Astrocyte (in vitro differentiated cells and primary cell): Measurements from ENCODE around the gene CHRNB4. TPM values are rescaled to one million over a fixed set of nuclear protein-coding genes. Genes with fewer than 3 reads are reported as not detected.

ENCODE experiments used
- DNase-seq: peaks from one replicate; pipeline ENCODE4 v3.0.0-alpha.2; 2010; ENCODE audit warnings: low read depth
- FAIRE-seq: peaks from 2 replicates; lab custom pipeline; 2011; peaks lifted over from hg19 to GRCh38; lab: Jason Lieb, UNC
- H2AFZ ChIP-seq: 2 replicates; pipeline ENCODE4 v1.6.0; 2012; ENCODE audit warnings: low read depth, low read length, inconsistent platforms
- H3K27ac ChIP-seq: 2 replicates; pipeline ENCODE4 v1.5.1; 2011; ENCODE audit warnings: low read depth, low read length, inconsistent platforms
- H3K27me3 ChIP-seq: 2 replicates; pipeline ENCODE4 v1.6.0; 2011; ENCODE audit warnings: low read length, inconsistent platforms; ENCODE audit not compliant: insufficient read depth
- H3K36me3 ChIP-seq: 2 replicates; pipeline ENCODE4 v1.5.1; 2011; ENCODE audit warnings: low read length, inconsistent platforms; ENCODE audit not compliant: insufficient read depth
- H3K4me1 ChIP-seq: 2 replicates; pipeline ENCODE4 v1.5.1; 2011; ENCODE audit warnings: low read length, inconsistent platforms; ENCODE audit not compliant: insufficient read depth
- H3K4me2 ChIP-seq: 2 replicates; pipeline ENCODE4 v1.6.0; 2012; ENCODE audit warnings: low read length, inconsistent platforms
- H3K4me3 ChIP-seq: 2 replicates; pipeline ENCODE4 v1.5.1; 2011; ENCODE audit warnings: low read depth, mild to moderate bottlenecking, low read length, inconsistent platforms; ENCODE audit not compliant: insufficient read depth
- H3K79me2 ChIP-seq: 2 replicates; pipeline ENCODE4 v1.6.0; 2012; ENCODE audit warnings: mild to moderate bottlenecking, low read length, inconsistent platforms; ENCODE audit not compliant: insufficient read depth
- H3K9ac ChIP-seq: 2 replicates; pipeline ENCODE4 v1.6.0; 2012; ENCODE audit warnings: mild to moderate bottlenecking, low read length, inconsistent platforms
- H3K9me3 ChIP-seq: 2 replicates; pipeline ENCODE4 v1.5.1; 2012; ENCODE audit warnings: low read depth, mild to moderate bottlenecking, low read length, inconsistent platforms; ENCODE audit not compliant: insufficient read depth
- H4K20me1 ChIP-seq: 2 replicates; pipeline ENCODE4 v1.6.0; 2012; ENCODE audit warnings: low read length, inconsistent platforms; ENCODE audit not compliant: insufficient read depth
- H3K27ac Mint-ChIP-seq: one replicate; pipeline ENCODE4 v1.8.0; 2021; ENCODE audit warnings: mild to moderate bottlenecking, mixed read lengths; ENCODE audit not compliant: unreplicated experiment
- H3K27me3 Mint-ChIP-seq: one replicate; pipeline ENCODE4 v1.8.0; 2021; ENCODE audit warnings: low read depth, mixed read lengths; ENCODE audit not compliant: unreplicated experiment
- H3K36me3 Mint-ChIP-seq: one replicate; pipeline ENCODE4 v1.8.0; 2021; ENCODE audit warnings: low read depth, mixed read lengths; ENCODE audit not compliant: unreplicated experiment
- H3K4me1 Mint-ChIP-seq: one replicate; pipeline ENCODE4 v1.8.0; 2021; ENCODE audit warnings: low read depth, mixed read lengths; ENCODE audit not compliant: unreplicated experiment
- H3K4me3 Mint-ChIP-seq: one replicate; pipeline ENCODE4 v1.8.0; 2021; ENCODE audit warnings: mild to moderate bottlenecking, moderate library complexity, mixed read lengths; ENCODE audit not compliant: unreplicated experiment
- H3K9me3 Mint-ChIP-seq: one replicate; pipeline ENCODE4 v1.8.0; 2021; ENCODE audit warnings: mild to moderate bottlenecking, mixed read lengths; ENCODE audit not compliant: unreplicated experiment
- CTCF ChIP-seq: IDR thresholded peaks from 2 replicates; pipeline ENCODE4 v1.5.1; 2011; ENCODE audit warnings: low read depth, mild to moderate bottlenecking, inconsistent platforms, low read length, moderate library complexity; ENCODE audit not compliant: insufficient read depth
- EZH2 ChIP-seq: IDR thresholded peaks from 2 replicates; pipeline ENCODE4 v1.6.1; 2012; ENCODE audit warnings: mild to moderate bottlenecking, low read length, inconsistent platforms; ENCODE audit not compliant: insufficient read depth
- total RNA-seq: library from RNA; stranded (reverse); gene quantifications from 2 replicates; pipeline ENCODE4 v1.2.1, GENCODE V29; 2021

Gene CHRNB4
- total RNA-seq, 1 donor from 2014 or later = not detected

GRCh38 chr15:78597583-78597982 lies 43.4 kb downstream of the CHRNB4 start:
- DNase-seq = no peak
- H3K27me3 ChIP-seq = no peaks in the 10 kb centered on the region
- no peak overlapping the region for H3K4me3 Mint-ChIP-seq

GRCh38 chr15:78574944-78575343 lies 66.1 kb downstream of the CHRNB4 start:
- no peaks in the 10 kb centered on the region for H3K9me3 ChIP-seq
- Mint-ChIP-seq H3K36me3 (no peaks in the 10 kb centered on the region), H3K4me3 (no peak overlapping the region), H3K27ac (no peak overlapping the region), H3K4me1 (no peaks in the 10 kb centered on the region), H3K27me3 (no peaks in the 10 kb centered on the region), H3K9me3 (no peaks in the 10 kb centered on the region)
- no peaks in the 10 kb centered on the region for H3K36me3 ChIP-seq
- DNase-seq (no peak), FAIRE-seq (no peak)
- no peaks in the 10 kb centered on the region for H3K4me1 ChIP-seq
- no peak overlapping the region for H2AFZ ChIP-seq
- H3K27me3 ChIP-seq = no peaks in the 10 kb centered on the region
- H3K79me2 ChIP-seq = no peaks in the 10 kb centered on the region
- no peak overlapping the region for H3K9ac ChIP-seq
- H3K4me2 ChIP-seq = no peak overlapping the region
- no peaks in the 10 kb centered on the region for H4K20me1 ChIP-seq
- no peak for TF ChIP-seq EZH2
- no peak for TF ChIP-seq CTCF
- H3K27ac ChIP-seq = no peak overlapping the region
- H3K4me3 ChIP-seq = no peak overlapping the region

More at GRCh38 chr15:78597583-78597982, 43.4 kb downstream of the CHRNB4 start:
- Histone ChIP-seq H3K36me3 (no peaks in the 10 kb centered on the region), H3K4me3 (no peak overlapping the region), H3K27ac (no peak overlapping the region), H3K79me2 (no peaks in the 10 kb centered on the region), H3K4me2 (no peak overlapping the region), H3K4me1 (no peaks in the 10 kb centered on the region), H3K9me3 (no peaks in the 10 kb centered on the region), H3K9ac (no peak overlapping the region), H2AFZ (no peak overlapping the region), H4K20me1 (no peaks in the 10 kb centered on the region)
- Mint-ChIP-seq H3K9me3 (peaks cover 2% of the 10 kb centered on the region), H3K36me3 (peaks cover 5% of the 10 kb centered on the region), H3K27me3 (no peaks in the 10 kb centered on the region), H3K27ac (no peak overlapping the region), H3K4me1 (no peaks in the 10 kb centered on the region)
- FAIRE-seq = no peak
- TF ChIP-seq CTCF (no peak), EZH2 (no peak)

Other genes starting within 250 kb of the CHRNB4 start
- 68.2 and 69.2 TPM in 2 replicates for gene IREB2, start 203.0 kb downstream of the CHRNB4 start, total RNA-seq
- gene HYKK, start 133.6 kb downstream of the CHRNB4 start, total RNA-seq = 1.3 and 1.4 TPM in 2 replicates
- gene PSMA4, start 100.8 kb downstream of the CHRNB4 start, total RNA-seq = 204 and 205 TPM in 2 replicates
- gene CHRNA5, start 75.7 kb downstream of the CHRNB4 start, total RNA-seq = 1.5 and 2.5 TPM in 2 replicates
- not detected in 2 replicates for gene CHRNA3, start 20.2 kb downstream of the CHRNB4 start, total RNA-seq
- gene ADAMTS7, start 170.3 kb upstream of the CHRNB4 start, total RNA-seq = 21.4 and 25.5 TPM in 2 replicates
- 398 and 411 TPM in 2 replicates for gene MORF4L1, start 231.7 kb upstream of the CHRNB4 start, total RNA-seq